Measurements from ENCODE around the gene NOX5. TPM values are rescaled to one million over a fixed set of nuclear protein-coding genes. Genes with fewer than 3 reads are reported as not detected.

NOX5 gene
- total and polyA plus RNA-seq, 2 of the 13 experiments (the other 11 are each of a cell fraction or from before 2014, with no cell fraction given), result not detected

GRCh38 chr15:68983961-68984481 lies 30.5 kb upstream of the NOX5 start:
- no peak overlapping the region for H2AFZ ChIP-seq (ENCODE audit: low read length)
- H3K27ac ChIP-seq (ENCODE audit: extremely low read length, insufficient read depth, low read length), result no peak overlapping the region
- H3K36me3 ChIP-seq (replicated peaks in 1 of 2; ENCODE audit: control insufficient read depth in 1 of 2, insufficient read depth in 2 of 2, low read length in 2 of 2), result no peaks in the 10 kb centered on the region
- H3K4me1 ChIP-seq (ENCODE audit: insufficient read depth, low read length), result no peaks in the 10 kb centered on the region
- H4K20me1 ChIP-seq (ENCODE audit: insufficient read depth, low read length), result no peaks in the 10 kb centered on the region
- intact Hi-C loops (cut with micrococcal nuclease; ENCODE audit: unreplicated experiment) (no loop called here), in situ Hi-C loops (cut with HindIII; ENCODE audit: extremely low pct_ligation_motif_present, low pct_unique_long_range_greater_than_20kb) (no loop called here)
- ATAC-seq, result no peak
- H3K9me3 ChIP-seq (ENCODE audit: low read length), result no peaks in the 10 kb centered on the region
- ChIA-PET CTCF (ENCODE audit: low intra/inter-chr PET ratio, low total read pairs) (no interaction called here), POLR2A (no interaction called here)
- DNase-seq (ENCODE audit: low spot score), result no peak
- 21% methylated on average over 4 of the region's 4 CpGs for WGBS (ENCODE audit: low lambda C conversion rate)
- H3K4me2 ChIP-seq (ENCODE audit: low read depth, low read length), result no peak overlapping the region
- H3K79me2 ChIP-seq (ENCODE audit: insufficient read depth, low read length), result no peaks in the 10 kb centered on the region
- no peak overlapping the region for H3K4me3 ChIP-seq (replicated peaks in 1 of 3; ENCODE audit: insufficient read depth in 1 of 3, low read depth in 2 of 3, low read length in 3 of 3)
- BruUV-seq (replicated peaks), result no TSS peak
- no peak overlapping the region for H3K9ac ChIP-seq (ENCODE audit: insufficient read depth, low read depth, low read length)
- no peak for FAIRE-seq
- peaks cover 0 to 6% of the 10 kb centered on the region in 2 experiments; a peak in 1 of 5 replicates for H3K27me3 ChIP-seq (ENCODE audit: control insufficient read depth in 1 of 2, insufficient read depth in 2 of 2, low read length in 2 of 2)
- TF ChIP-seq ETV6 (CRISPR knock-in tag; conservative IDR thresholded peaks at IDR 0.05) (no peak), ZNF713 (CRISPR knock-in tag; IDR thresholded peaks at IDR 0.05) (no peak), EP300 (IDR thresholded peaks at IDR 0.05; ENCODE audit: low read depth in 2 of 2, low read length in 2 of 2) (no peak), EP300 (CRISPR knock-in tag; IDR thresholded peaks at IDR 0.05; ENCODE audit: borderline replicate concordance) (no peak), HOXA9 (CRISPR knock-in tag; IDR thresholded peaks at IDR 0.05; ENCODE audit: borderline replicate concordance) (no peak), ZNF468 (CRISPR knock-in tag; IDR thresholded peaks at IDR 0.05) (no peak), ZNF382 (CRISPR knock-in tag; IDR thresholded peaks at IDR 0.05; ENCODE audit: borderline replicate concordance) (no peak), PRMT3 (CRISPR knock-in tag; IDR thresholded peaks at IDR 0.05; ENCODE audit: borderline replicate concordance, low read depth) (no peak), ZNF512B (CRISPR knock-in tag; IDR thresholded peaks at IDR 0.05; ENCODE audit: borderline replicate concordance) (no peak), AGO2 (optimal IDR thresholded peaks at IDR 0.05; ENCODE audit: low read depth, low read length) (no peak), ZNF644 (CRISPR knock-in tag; IDR thresholded peaks at IDR 0.05; ENCODE audit: low read depth) (no peak), ATF5 (CRISPR knock-in tag; IDR thresholded peaks at IDR 0.05; ENCODE audit: low read depth) (no peak), IRF1 (CRISPR knock-in tag; IDR thresholded peaks at IDR 0.05; ENCODE audit: low read depth) (no peak), ZBTB39 (CRISPR knock-in tag; IDR thresholded peaks at IDR 0.05) (no peak), MNT (IDR thresholded peaks at IDR 0.05) (no peak), TBP (CRISPR knock-in tag; IDR thresholded peaks at IDR 0.05) (no peak), ZFYVE20 (CRISPR knock-in tag; IDR thresholded peaks at IDR 0.05; ENCODE audit: borderline replicate concordance, low read depth) (no peak)
